Activated CD8-positive, alpha-beta memory T cell treated with anti-CD3 and anti-CD28 coated beads, Interleukin-2, amount 50 U/mL, for 24 hours (primary cell): ENCODE results near the gene CCDC88C.
"Not testable (repeated sequence)": the region's sequence is repeated elsewhere in the genome, so short reads cannot be mapped to it uniquely, and the experiment has no call there.

ENCODE experiments used
- DNase-seq: peaks from one replicate; pipeline ENCODE4 v3.0.0-alpha.2; 2020; ENCODE audit errors: extremely low read depth

Gene CCDC88C

DNA sequence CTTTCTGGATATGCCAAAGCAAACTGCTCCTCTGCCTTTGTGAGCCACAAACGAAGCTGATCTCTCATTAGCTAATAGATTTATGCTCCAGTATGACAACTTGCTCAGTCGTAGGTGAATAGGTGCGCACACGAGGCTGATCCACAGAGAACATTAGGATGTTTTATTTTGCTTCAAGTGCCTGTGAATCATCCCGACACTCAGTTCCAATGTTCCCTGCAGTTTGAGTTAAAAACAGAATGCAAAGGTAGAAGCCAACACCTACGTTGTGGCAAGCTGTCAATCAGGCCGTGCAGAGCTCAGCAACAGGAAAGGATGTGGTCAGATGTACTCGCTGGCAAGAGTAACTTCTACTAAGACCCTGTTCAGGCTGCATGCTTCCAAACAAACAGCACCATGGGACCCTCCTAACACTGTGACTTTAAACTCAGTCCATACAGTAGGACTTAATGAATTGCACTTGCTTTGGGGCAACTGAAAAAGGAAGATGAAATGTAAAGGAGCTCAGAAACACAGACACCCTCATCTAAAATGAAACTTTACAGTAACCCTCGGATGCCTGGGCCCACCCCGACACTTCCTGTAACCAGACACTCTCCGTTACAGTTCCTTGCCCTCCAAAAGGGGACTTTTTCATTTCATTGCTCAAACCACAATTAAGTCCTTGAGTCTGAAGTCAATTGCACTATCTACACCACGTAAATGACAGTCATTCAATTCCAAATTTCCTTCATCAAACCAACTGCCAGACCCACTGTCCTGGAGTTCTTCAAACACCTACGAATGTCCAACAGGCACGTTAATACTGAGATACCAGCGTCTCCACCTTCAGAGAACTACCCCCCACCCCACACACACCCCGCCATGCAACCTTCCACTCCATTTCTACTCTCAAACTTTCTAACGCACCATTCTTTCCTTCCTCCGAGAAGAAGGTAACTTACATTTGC is 1.6 kb downstream of the CCDC88C start:
- peak; percentile 56 for DNase-seq

DNA sequence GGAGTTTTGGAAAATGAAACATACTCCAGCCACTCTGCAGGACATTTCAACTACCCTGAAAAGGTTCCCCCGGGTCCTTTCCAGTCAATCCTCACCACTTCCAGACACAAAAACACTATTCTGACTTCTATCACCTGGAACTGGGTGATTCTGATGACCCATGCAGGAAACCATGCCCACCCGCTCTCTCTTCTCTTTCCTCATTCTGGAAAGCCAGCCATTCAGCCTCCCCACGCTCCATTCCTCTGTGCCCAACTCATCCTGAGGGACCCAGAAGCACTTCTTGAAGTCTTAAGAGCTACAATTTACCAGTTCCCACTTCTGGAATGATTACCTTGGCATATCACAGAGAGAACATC is 3.2 kb downstream of the CCDC88C start:
- no peak for DNase-seq

DNA sequence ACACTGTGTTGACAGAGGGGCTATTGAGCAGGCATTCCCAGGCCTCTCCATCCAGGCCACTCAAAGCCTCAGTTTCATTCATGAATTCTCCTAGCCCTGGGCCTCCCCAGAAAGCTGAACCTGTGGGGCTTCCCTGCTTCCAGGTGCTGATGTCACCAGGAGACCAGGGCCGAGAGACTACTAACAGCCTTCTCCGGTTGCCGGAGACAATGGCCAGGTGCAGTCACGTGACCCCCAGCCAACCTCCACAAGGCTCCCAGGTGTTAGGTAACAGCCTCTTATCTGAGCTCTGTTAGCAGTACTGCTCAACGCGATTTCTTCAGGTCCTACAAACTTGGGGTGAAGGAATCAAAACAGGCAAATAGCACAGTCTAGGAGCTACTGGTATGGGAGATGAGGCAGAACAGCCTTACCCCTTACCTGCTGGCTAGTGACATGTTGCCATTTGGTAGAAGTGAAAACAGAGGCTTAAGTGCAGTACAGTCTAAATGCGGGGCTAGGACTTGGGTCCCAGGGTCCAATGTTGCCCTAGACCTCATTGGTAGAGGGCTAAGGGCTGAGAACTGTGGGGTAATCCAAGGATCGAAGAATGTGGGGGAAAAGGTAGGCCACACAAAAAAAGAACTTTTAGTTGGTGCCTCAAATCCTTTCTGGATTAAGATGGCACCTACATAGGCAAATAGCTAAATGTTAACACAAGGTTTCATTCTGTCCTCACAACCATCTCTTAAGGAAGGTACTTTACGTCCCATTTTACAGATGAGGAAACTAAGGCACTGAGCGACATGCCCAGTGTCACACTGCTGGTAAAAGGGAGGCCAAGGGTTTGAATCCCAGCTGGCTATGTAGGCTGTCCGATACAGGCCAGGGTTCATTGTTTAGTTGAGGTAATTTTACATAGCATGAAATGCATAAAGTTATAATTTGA is 3.8 kb downstream of the CCDC88C start:
- no peak for DNase-seq

DNA sequence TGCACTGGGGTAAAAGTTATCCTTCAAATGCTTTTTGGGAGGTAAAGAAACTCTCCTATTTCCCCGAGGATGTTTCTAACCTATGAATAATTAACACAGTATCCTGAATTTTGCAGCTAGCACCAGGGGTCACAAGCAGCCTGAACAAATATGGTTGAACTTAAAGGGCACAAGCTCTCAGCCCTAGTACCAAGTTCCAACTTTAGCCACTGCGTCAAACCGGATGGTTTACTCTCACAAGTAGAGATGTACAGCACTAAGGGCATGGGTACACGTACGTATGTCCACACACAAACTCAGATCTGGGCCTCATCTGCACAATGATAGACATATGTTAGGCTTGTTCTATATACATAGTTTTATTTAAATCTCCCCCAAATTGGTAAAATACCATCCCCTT is 4.7 kb downstream of the CCDC88C start:
- no peak for DNase-seq

DNA sequence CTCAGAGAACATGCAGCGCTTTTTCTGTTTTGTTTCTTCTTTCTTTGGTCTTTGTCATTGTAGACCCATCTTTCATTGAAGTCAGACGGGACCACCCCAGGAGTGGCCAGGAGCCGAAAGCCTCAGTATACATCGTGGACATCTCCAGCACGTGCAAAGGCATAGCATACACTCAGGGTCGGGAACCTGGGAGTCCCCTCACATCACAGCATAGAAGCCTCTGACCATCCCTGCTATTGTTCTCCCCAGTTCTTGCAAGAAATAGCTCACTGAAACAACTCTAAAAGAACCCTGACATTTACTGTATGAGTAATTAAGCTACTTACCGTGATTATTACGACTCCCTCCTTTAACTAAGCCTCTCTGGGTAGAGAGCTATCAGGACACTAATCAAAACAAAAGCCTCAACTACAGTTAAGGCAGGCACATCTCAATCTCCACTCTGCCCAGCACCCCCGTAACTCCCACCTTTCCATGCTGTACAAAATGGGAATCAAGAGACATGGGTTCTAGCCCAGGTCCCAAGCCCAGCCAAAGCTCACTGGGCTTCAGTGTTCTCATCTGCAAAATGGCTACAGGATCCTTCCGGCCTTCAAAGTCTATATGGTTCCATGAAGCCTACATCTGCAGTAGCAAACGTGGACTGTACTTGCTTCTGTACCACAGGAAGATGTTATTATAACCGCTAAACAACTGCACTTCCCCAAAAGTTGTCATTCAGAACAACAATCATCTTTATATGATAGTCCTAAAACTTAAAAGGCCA is 6.7 kb downstream of the CCDC88C start:
- DNase-seq = no peak

DNA sequence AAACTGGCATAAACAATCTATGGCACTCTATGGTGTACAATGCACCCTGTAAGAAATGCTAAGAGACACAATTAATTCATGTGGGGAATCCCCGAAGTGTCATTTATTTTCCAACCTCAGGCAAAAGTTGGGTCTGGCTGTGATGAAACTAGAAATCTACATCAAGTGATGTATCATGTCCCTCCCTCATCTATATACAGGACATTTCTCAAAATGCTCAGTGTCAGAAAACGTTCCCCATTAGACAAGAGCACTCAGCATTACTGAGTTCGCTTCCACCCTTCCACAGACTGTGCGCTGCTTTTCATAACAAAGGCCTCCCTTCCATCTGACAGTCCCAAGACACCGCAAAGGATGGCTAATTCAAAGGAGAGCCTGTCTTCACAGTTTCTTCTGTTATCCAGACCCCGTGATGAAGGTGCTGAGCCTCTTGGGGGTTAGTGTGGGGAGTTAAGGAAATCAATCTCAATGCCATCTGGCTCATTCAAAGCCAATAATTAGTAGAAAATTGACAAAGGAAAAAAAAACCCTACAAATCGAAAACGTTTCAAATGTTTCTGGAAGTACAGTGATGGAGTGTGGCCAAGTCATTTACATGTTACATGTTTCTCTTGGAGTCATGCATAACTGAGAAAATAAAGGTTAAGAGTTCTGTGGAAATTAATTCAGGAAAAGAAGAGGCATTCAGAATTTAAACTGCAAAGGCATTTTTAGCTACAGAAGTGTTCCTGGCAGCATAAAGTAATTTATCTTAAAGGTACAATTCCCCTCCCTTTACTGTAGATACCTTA is 7.5 kb downstream of the CCDC88C start:
- no peak for DNase-seq

DNA sequence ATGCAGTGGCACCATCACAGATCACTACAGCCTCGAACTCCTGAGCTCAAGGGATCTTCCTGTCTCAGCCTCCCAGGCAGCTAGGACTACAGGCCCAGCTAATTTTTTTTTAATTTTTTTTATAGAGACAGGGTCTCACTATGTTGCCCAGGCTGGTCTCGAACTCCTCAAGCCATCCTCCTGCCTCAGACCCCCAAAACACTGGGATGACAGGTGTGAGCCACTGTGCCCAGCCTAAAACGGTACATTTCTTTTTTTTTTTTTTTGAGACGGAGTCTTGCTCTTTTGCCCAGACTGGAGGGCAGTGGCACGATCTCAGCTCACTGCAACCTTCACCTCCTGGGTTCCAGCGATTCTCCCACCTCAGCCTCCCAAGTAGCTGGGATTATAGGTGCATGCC is 8.4 kb downstream of the CCDC88C start:
- DNase-seq = not testable (repeated sequence)

DNA sequence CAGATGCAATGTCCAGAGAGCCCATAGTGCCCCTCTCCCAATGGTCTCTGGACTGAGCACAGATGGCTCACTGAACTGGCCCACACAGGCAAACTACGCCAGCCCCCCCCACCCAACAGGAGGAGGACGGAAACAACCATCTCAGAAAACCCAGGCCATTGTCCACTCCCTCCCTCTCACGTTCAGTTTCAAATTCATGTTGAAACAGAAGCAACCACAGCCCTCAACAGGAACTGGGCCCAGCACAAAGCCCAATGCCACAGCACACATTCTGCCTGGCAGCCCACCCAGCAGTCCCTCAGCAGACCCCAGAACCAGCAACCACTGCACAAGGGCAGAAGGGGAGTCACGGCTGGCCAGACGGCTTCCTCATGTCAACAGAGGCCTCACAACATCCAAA is 10.6 kb downstream of the CCDC88C start:
- DNase-seq = no peak

DNA sequence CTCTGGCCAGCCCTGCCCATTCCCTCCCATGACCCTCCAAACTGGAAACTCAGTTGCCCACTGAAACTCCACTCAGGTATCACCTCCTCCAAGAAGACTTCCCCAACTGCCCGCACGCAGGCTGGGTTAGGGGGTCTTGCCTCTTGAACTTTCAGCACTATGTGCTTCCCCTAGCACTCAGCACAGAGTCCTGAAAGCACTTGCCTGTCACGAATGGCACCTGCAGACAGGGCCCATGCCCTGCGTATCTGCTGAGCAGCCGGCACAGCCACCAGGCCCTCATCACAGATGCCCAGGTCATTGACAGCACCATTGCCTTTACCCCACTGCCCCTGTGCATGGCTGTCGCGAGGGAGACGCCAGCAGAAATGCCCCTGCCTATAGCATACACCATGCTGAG is 11.2 kb downstream of the CCDC88C start:
- DNase-seq = no peak

DNA sequence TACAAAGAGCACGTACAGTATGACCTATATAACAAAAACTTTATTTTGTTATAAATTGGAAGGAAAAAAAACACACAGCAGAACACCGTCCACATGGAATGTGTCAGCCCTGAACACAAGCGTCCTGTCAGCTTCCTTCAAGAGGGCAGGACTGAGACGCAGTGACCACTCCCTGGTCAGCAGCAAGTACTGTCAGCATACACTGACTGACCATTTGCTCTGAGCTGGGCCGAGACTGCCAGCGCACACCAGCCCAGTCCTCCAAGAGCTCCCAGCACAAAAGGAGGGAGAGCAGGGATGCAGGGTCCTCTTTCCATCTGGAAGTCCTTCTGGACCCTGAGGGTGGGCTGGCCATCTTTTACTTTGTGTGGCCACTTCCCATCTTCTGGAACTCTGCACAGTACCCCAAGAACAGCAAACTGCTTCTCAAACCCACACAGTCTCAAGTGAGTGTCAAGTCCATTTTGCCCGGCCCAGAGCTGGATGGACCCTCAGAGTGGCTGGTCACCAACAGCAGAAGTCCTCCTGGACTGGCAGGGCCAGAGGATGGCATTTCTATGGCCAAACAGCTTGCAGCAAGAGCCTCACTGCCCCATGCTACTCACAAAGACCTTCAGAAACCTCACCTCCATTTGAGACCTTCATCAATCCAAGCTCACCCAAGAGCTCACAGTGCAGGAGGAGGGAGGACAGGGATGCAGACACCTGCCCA is 11.7 kb downstream of the CCDC88C start:
- no peak for DNase-seq

DNA sequence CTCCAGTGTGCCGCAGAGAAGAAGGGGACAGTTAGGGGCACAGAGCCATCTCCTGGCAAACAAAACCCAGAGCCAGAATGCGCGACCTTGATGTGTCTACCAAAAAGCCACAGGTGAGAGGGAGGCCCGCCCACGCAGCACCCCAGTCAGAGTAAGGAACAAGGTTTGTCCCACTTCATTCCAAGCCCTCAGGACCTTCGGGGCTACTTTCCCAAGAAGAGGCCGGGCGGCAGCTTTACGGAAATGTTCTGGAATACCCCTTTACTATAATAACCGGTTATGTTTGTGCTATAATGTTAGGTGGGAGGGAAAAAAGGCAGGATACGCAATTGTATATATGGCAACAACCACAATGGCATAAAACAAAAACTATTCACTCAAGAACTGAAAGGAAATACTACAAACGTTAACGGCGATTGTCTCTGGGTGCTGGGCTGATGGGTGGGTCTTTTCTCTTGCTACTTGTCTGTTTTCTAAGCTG is 12.3 kb downstream of the CCDC88C start:
- DNase-seq = no peak

DNA sequence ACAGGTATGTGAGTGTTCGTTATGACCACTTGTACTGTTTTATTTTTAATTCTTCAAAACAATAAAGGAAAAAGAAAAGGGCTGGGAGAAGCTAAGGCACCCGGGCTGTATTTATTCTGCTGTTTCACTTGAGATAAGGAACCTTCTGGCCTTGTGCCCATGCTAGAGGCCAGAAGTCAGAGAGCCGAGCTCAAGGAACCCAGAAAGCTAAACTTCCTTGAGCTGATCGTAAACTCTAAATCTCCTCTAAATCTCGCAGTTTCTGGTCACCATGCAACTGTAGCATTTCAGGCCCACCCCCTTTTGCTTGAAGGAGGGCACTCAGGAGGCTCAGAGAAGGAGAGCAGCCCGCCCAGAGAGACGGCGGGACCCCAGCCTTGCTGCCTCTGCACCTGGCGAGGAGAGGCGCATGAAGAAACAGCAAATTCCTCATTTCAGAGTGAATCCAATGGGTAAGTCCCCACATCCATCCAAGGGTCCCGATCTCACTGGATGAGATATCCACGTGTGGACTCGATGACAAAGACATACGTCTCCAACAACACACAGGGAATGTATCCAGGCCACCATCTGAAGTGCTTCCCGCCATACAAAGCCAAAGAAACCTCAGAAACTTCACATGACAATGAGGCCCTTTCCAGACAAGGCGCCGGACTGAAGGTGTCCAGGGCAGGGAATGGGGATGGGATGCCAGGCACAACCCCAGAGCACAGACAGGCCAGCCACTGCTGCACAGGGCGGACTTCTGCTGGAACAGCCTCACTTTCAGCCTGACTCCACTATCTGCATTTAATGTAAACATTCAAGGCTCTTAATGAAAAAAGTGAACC is 14.6 kb downstream of the CCDC88C start:
- DNase-seq = no peak

DNA sequence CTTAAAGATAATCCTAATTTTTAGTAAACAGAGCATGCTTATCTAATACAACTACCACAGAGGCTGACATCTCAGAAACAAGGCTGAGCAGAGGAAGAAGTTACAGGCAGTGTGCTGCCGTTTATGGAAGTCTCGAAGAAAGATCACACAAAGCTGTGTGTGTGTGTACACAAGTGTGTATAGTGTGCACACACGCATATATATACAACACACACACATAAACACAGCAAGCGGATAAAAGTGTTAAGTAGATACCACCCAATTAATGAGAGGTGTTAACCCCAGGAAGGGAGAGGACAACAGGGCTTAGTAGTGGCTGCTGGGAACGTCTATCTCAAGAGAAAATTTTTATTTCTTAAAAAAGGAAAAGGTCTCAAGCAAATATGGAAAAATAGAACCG is 15.3 kb downstream of the CCDC88C start:
- no peak for DNase-seq

DNA sequence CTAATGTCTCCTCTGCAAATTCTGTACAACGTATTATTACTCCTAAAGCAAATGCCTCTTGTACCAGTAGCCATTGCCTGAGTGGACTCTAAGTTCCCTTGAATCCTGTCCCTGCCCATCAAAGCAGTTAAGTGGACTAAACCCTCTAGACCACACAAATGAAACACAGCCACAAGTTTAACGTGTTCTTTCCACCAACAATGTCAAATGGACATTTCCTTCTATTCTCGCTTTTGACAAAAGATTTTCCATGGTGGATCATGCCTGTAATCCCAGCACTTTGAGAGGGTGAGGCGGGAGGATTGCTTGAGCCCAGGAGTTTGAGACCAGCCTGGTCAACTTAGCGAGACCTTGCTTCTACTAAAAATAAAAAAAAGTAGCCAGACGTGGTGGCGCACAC is 15.9 kb downstream of the CCDC88C start:
- DNase-seq = no peak

DNA sequence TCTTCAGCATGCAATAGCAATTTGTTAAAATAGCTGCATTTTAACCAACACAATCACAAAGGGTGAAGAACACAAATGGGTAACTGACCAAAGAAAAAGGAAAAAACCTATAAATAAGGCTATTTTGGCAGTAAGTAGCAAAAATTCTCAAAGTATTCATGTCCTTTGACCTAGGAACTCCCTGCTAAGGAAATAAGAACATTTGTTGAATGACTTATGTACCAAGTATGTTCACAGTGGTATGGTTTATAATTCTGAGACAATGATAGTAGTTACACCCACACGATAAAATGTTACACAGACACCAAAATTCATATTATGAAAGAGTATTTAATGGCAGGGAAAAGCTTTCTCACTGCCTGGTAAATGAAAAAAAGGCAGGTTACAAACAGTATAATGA is 16.9 kb downstream of the CCDC88C start:
- DNase-seq = no peak

DNA sequence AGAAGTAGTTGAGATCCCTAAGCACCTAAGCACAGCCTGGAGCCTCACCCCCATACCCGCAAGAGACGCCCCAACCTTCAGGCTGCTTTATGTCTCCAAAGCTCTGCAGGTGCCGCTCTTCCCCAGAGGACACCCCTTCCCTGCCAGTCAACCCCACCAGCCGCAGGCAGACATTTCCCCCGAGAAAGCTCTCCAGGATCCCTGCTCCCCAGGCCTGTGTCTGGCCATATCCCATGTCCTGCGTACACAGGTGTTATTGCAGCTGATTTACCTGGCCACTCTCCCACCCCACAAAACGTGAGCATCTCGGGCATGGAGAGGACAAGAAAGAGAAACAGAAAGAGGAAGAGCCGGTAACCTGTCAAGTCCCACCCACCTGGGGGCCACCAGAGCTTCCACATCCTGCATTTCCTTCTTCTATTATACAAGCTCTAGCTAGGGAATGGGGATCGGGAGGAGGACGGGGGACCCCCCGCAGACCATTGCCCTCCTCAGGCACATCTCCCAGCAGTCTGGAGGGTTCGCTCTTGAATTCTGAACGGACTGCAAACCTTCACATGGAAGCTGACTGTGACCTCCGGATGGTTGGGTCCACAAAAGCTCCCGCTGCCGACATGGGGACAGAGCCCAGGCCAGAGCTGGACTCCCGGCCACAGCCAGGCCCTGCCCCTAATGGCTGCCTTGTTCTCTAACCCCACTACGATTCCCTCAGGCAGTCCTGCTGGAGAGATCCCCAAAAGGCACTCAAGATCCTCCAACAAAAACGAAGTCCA is 17.6 kb downstream of the CCDC88C start:
- no peak for DNase-seq

DNA sequence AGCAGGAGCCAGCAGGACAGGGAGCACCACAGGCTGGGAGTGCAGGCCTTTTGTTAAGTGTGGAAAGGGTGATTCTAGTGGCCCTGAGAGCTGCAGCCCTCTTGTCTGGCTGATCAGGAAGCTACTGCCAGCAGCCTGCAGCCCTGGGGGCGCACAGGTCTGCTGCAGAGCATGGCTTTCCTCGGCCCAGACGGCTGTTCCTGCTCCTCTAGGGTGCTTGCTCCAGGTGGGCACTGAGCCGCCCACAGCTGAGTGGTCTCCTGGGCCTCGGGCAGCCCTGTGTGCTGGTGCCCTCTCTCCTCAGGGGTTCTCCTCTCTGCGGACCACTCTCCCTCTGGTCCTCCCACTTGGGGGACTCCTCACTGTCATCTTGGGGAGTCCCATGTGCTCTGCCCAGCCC is 18.9 kb downstream of the CCDC88C start:
- no peak for DNase-seq

DNA sequence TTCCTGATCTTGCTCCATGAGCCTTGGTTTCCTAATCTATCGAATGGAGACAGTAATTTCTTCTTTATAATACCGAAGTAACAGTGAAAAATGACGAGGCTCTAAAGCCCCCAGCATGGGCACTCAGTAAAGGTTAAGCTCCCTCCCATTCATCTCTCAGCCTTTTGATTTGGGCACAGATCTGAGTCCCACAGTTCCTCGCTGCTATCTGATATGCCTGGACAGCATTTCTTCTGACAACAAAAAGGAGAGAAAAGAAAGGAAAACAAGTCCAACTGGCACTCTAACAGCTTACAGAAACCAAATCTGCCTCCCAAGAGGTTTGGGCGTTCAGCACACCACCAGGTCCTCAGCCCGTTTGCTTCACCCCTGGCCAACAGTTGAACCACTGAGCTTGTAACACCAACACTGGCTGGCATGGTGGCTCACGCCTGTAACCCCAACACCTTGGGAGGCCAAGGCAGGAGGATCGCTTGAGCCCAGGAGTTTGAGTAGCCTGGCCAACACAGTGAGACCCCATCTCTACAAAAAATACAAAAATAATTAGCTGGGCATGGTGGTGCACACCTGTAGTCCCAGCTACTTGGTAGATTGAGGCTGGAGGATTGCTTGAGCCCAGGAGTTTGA is 19.5 kb downstream of the CCDC88C start:
- DNase-seq = no peak
